Stimulated activated CD4-positive, alpha-beta T cell treated with anti-CD3 and anti-CD28 coated beads, Interleukin-1b, Interleukin-23, amount 100 ng/mL, for 48 hours (primary cell): ENCODE results near the gene RUVBL1.

Experiments used
- DNase-seq: peaks from one replicate; pipeline ENCODE4 v3.0.0-alpha.2; 2020

RUVBL1 gene

GRCh38 chr3:128081226-128081625 lies 42.4 kb downstream of the RUVBL1 start:
- DNase-seq, result no peak

GRCh38 chr3:128080323-128081080 lies 43.1 kb downstream of the RUVBL1 start:
- DNase-seq, result no peak

GRCh38 chr3:128079823-128080222 lies 43.8 kb downstream of the RUVBL1 start:
- DNase-seq, result no peak

- no peak for DNase-seq
These were observed 44.7 kb downstream of the RUVBL1 start for GRCh38 chr3:128078875-128079274.

- no peak for DNase-seq
These were observed 45.3 kb downstream of the RUVBL1 start for GRCh38 chr3:128078322-128078721.

- no peak for DNase-seq
These were observed 45.9 kb downstream of the RUVBL1 start for GRCh38 chr3:128077665-128078064.

GRCh38 chr3:128077202-128077624 lies 46.4 kb downstream of the RUVBL1 start:
- no peak for DNase-seq

GRCh38 chr3:128076483-128077201 lies 47.0 kb downstream of the RUVBL1 start:
- peak; percentile 41 for DNase-seq

GRCh38 chr3:128075522-128076482 lies 47.8 kb downstream of the RUVBL1 start:
- peak; percentile 78 for DNase-seq

- no peak for DNase-seq
These were observed 48.6 kb downstream of the RUVBL1 start for GRCh38 chr3:128074851-128075521.

GRCh38 chr3:128073807-128074206 lies 49.8 kb downstream of the RUVBL1 start:
- DNase-seq, result no peak

GRCh38 chr3:128073185-128073725 lies 50.4 kb downstream of the RUVBL1 start:
- DNase-seq, result no peak

- no peak for DNase-seq
These were observed 51.0 kb downstream of the RUVBL1 start for GRCh38 chr3:128072454-128073184.

- DNase-seq, result no peak
These were observed 51.7 kb downstream of the RUVBL1 start for GRCh38 chr3:128071771-128072453.

- no peak for DNase-seq
These were observed 52.6 kb downstream of the RUVBL1 start for GRCh38 chr3:128070898-128071591.

GRCh38 chr3:128069271-128069670 lies 54.3 kb downstream of the RUVBL1 start:
- DNase-seq, result no peak

GRCh38 chr3:128068156-128068620 lies 55.4 kb downstream of the RUVBL1 start:
- no peak for DNase-seq

- no peak for DNase-seq
These were observed 56.1 kb downstream of the RUVBL1 start for GRCh38 chr3:128067489-128067888.

- DNase-seq, result no peak
These were observed 56.9 kb downstream of the RUVBL1 start for GRCh38 chr3:128066676-128067075.

GRCh38 chr3:128066114-128066513 lies 57.5 kb downstream of the RUVBL1 start:
- no peak for DNase-seq
